Measurements from ENCODE around the gene SOS2. TPM values are rescaled to one million over a fixed set of nuclear protein-coding genes. Genes with fewer than 3 reads are reported as not detected.

The SOS2 gene
- total and polyA plus RNA-seq, 7 donors, result 11.2 to 40.4 (median 31.9) TPM

- Histone ChIP-seq H3K27ac (no peak overlapping the region), H3K4me1 (peaks cover 0 to 5% (median 2%) of the 10 kb centered on the region in 4 donors), H3K36me3 (no peaks in the 10 kb centered on the region), H3K27me3 (no peaks in the 10 kb centered on the region), H3K4me3 (no peak overlapping the region), H3K9me3 (no peaks in the 10 kb centered on the region)
- DNase-seq, result no peak
- no peak for TF ChIP-seq EP300 (IDR thresholded peaks at IDR 0.05)
- TF ChIP-seq, protein P1, sequence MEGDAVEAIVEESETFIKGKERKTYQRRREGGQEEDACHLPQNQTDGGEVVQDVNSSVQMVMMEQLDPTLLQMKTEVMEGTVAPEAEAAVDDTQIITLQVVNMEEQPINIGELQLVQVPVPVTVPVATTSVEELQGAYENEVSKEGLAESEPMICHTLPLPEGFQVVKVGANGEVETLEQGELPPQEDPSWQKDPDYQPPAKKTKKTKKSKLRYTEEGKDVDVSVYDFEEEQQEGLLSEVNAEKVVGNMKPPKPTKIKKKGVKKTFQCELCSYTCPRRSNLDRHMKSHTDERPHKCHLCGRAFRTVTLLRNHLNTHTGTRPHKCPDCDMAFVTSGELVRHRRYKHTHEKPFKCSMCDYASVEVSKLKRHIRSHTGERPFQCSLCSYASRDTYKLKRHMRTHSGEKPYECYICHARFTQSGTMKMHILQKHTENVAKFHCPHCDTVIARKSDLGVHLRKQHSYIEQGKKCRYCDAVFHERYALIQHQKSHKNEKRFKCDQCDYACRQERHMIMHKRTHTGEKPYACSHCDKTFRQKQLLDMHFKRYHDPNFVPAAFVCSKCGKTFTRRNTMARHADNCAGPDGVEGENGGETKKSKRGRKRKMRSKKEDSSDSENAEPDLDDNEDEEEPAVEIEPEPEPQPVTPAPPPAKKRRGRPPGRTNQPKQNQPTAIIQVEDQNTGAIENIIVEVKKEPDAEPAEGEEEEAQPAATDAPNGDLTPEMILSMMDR (IDR thresholded peaks at IDR 0.05), result no peak
- TF ChIP-seq POLR2A (IDR thresholded peaks at IDR 0.05), result no peak
- no peak for TF ChIP-seq POLR2AphosphoS5 (IDR thresholded peaks at IDR 0.05)
- 85 to 91% methylated on average over 2 of the region's 2 CpGs for WGBS, 2 donors
- intact Hi-C loops (cut with DNase I), result no loop called here
Measured at GRCh38 chr14:50088117-50088515, 143.3 kb downstream of the SOS2 start.

DNA sequence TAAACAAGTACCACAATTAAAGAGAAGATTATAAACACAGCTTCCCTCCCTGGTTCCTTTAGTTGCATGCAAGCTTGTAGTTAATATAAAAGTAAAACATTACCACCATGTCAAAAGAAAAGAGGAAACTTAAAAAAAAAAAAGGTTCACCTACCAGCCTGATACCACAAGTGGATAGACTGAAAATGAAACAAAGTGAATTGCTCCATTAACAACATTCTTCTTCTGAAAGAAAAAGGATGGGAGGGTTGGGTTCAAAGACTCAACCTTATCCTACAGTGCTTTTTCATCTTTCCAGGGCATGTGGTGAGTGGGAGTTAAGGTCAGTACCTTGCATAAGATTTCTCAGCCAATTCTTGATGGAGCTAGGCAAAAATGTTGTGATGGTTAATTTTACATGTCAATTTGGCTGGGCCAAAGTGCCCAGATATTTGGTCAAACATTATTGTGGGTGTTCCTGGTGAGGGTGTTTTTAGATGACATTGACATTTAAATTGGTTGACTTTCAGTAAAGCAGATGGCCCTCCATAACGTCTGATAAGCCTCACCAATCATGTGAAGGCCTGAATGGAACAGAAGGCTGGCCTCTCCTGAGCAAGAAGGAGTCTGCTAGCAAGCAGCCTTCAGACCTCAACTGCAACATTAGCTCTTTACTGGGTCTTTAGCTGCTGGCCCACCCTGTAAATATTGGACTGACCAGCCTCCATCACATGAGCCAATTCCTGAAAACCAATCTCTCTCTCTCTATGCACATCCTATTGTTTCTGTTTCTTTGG lies 143.8 kb downstream of the SOS2 start:
- Histone ChIP-seq H3K4me3 (no peak overlapping the region), H3K9me3 (no peaks in the 10 kb centered on the region), H3K4me1 (peaks cover 0 to 5% (median 2%) of the 10 kb centered on the region in 4 donors), H3K27ac (no peak overlapping the region), H3K27me3 (no peaks in the 10 kb centered on the region), H3K36me3 (no peaks in the 10 kb centered on the region)
- DNase-seq, result no peak
- intact Hi-C loops (cut with DNase I), result no loop called here
- TF ChIP-seq POLR2A (IDR thresholded peaks at IDR 0.05), result no peak
- TF ChIP-seq POLR2AphosphoS5 (IDR thresholded peaks at IDR 0.05), result no peak
- TF ChIP-seq, protein P1 (IDR thresholded peaks at IDR 0.05), result no peak
- TF ChIP-seq EP300 (IDR thresholded peaks at IDR 0.05), result no peak
- WGBS, 2 donors, result 44 to 49% methylated on average over 1 of the region's 1 CpG

DNA sequence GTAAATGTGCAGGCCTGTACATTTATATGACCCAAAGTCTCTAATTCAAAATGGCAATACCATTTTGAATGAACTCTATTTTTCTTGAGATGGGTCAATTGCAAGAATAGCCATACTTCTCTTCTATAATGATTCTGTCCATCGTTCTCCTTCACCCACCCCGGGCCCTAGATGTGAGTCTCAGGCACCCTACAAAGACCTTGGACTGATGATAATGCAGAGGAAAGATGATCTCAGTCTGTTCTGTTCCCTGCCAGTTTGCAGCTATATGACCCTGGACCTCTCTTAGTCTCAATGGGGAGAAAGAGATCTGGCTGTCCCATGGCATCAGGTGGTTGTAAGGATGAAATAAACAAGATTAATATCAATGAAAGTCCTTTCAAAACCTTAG lies 145.1 kb downstream of the SOS2 start:
- no peak for DNase-seq
- Histone ChIP-seq H3K27me3 (no peaks in the 10 kb centered on the region), H3K36me3 (no peaks in the 10 kb centered on the region), H3K27ac (no peak overlapping the region), H3K4me3 (no peak overlapping the region), H3K9me3 (no peaks in the 10 kb centered on the region), H3K4me1 (peaks cover 0 to 5% (median 2%) of the 10 kb centered on the region in 4 donors)
- TF ChIP-seq EP300 (IDR thresholded peaks at IDR 0.05) (no peak), POLR2AphosphoS5 (IDR thresholded peaks at IDR 0.05) (no peak), POLR2A (IDR thresholded peaks at IDR 0.05) (no peak)
- TF ChIP-seq, protein P1 (IDR thresholded peaks at IDR 0.05), result no peak
- WGBS, 2 donors, result 92 to 95% methylated on average over 2 of the region's 2 CpGs
- intact Hi-C loops (cut with DNase I), result no loop called here

DNA sequence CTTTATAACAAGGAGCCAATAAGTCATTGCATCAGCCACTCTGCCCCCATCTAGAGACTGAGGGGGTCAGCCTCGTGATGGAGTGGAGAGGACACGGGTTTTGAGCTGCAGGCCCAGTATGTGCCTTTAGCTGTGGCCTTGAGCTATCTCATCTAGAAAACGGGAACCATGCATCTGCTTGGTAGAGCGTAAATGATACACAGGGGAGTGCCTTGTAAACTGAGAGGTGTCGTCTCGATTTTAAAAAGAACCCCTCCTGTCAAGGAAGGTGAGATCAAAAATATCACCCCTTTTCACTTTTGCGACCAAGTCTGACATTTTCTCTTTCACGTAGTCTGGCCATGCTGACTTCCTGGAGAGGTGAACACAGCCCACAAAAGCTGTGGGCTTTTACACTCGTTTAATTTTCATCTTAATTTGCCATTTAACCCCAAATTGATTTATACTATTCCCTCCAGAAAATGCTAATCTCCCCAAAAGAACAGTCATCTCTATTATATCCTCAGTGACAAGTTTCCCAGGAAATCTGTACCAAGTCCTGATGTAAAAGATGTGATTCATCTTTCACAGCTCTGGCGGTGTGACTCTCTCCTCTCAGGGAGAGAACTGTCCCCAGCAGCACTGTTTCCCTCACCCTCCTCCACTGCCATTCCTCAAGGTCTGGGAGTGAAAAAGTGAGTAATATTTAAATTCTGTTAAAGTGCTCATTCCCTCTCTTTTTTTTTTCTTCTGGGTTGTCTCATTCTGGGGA lies 145.6 kb downstream of the SOS2 start:
- Histone ChIP-seq H3K9me3 (no peaks in the 10 kb centered on the region), H3K4me1 (peaks cover 0 to 5% (median 2%) of the 10 kb centered on the region in 4 donors), H3K4me3 (no peak overlapping the region), H3K27ac (no peak overlapping the region), H3K27me3 (no peaks in the 10 kb centered on the region), H3K36me3 (no peaks in the 10 kb centered on the region)
- DNase-seq, result no peak
- intact Hi-C loops (cut with DNase I), result no loop called here
- no peak for TF ChIP-seq POLR2AphosphoS5 (IDR thresholded peaks at IDR 0.05)
- no peak for TF ChIP-seq EP300 (IDR thresholded peaks at IDR 0.05)
- TF ChIP-seq POLR2A (IDR thresholded peaks at IDR 0.05), result no peak
- TF ChIP-seq, protein P1 (IDR thresholded peaks at IDR 0.05), result no peak
- 58 to 86% methylated on average over 10 of the region's 10 CpGs for WGBS, 2 donors
